ENCODE results near the gene THRB. TPM values are rescaled to one million over a fixed set of nuclear protein-coding genes. Genes with fewer than 3 reads are reported as not detected.
A peak's percentile ranks its signal among the peaks of the same experiment; 100 is the strongest.

Gene THRB
- total and polyA plus RNA-seq, 9 of the 15 experiments (the other 6 are each of a cell fraction or from before 2014, with no cell fraction given): 1.7 to 14.9 (median 6.9) TPM

GRCh38 chr3:24351779-24352469 lies 142.7 kb downstream of the THRB start (continued):
- TF ChIP-seq THRA (IDR thresholded peaks at IDR 0.05): no peak
- no peak for TF ChIP-seq CGGBP1 (CRISPR knock-in tag; IDR thresholded peaks at IDR 0.05)
- TF ChIP-seq CC2D1A (IDR thresholded peaks at IDR 0.05): peak; percentile 98
- TF ChIP-seq CUX1 (CRISPR knock-in tag; IDR thresholded peaks at IDR 0.05): no peak
- TF ChIP-seq PHF21A (IDR thresholded peaks at IDR 0.05; ENCODE audit: borderline replicate concordance, low read depth): 0 out of 2 replicates have a peak, but pooled peaks have one; percentile 62
- no peak for TF ChIP-seq ZNF398 (CRISPR knock-in tag; IDR thresholded peaks at IDR 0.05)
- TF ChIP-seq RUNX1 (IDR thresholded peaks at IDR 0.05; ENCODE audit: low read depth): no peak
- TF ChIP-seq MBD1 (CRISPR knock-in tag; IDR thresholded peaks at IDR 0.05): no peak
- peak; percentile 25 to 86; a peak in 3 of 4 replicates for TF ChIP-seq RCOR1 (IDR thresholded peaks at IDR 0.05; ENCODE audit: borderline replicate concordance in 1 of 2, low read depth in 2 of 2, low read length in 2 of 2)
- peak; percentile 58 for TF ChIP-seq NCOA4 (IDR thresholded peaks at IDR 0.05; ENCODE audit: partially characterized antibody)
- TF ChIP-seq ZNF639 (CRISPR knock-in tag; conservative IDR thresholded peaks at IDR 0.05 in 1 of 2, IDR thresholded peaks at IDR 0.05 in 1 of 2): peak in 1 of 2 experiments; percentile 49; a peak in 1 of 4 replicates
- no peak for TF ChIP-seq PYGO2 (tag; IDR thresholded peaks at IDR 0.05)
- peak; percentile 72 for TF ChIP-seq KLF16 (IDR thresholded peaks at IDR 0.05)

Data from K562 (cell line).